ENCODE data around the gene SPA17. TPM values are rescaled to one million over a fixed set of nuclear protein-coding genes. Genes with fewer than 3 reads are reported as not detected.

The SPA17 gene
- total RNA-seq, 1 donor from 2014 or later, result 2.1 TPM

GRCh38 chr11:124732230-124732629 is 58.5 kb downstream of the SPA17 start:
- Histone ChIP-seq H3K36me3 (ENCODE audit: control insufficient read depth in 3 of 3, insufficient read depth in 3 of 3, low read length in 3 of 3) (no peaks in the 10 kb centered on the region), H3K4me1 (ENCODE audit: control insufficient read depth in 3 of 3, insufficient read depth in 3 of 3, low read length in 3 of 3) (no peaks in the 10 kb centered on the region), H3K27ac (ENCODE audit: low read depth, low read length) (no peak overlapping the region), H3K9me3 (ENCODE audit: control insufficient read depth in 3 of 3, low read length in 3 of 3) (no peaks in the 10 kb centered on the region), H3K9ac (ENCODE audit: low read depth in 1 of 3, low read length in 3 of 3) (no peak overlapping the region), H3K4me3 (ENCODE audit: low read length in 3 of 3) (no peak overlapping the region), H3K27me3 (ENCODE audit: control insufficient read depth in 3 of 3, insufficient read depth in 3 of 3, low read length in 3 of 3) (peaks cover 0 to under 1% (median 0%) of the 10 kb centered on the region in 3 donors)

GRCh38 chr11:124736736-124737135 is 63.0 kb downstream of the SPA17 start:
- Histone ChIP-seq H3K9ac (ENCODE audit: low read depth in 1 of 3, low read length in 3 of 3) (no peak overlapping the region), H3K36me3 (ENCODE audit: control insufficient read depth in 3 of 3, insufficient read depth in 3 of 3, low read length in 3 of 3) (no peaks in the 10 kb centered on the region), H3K9me3 (ENCODE audit: control insufficient read depth in 3 of 3, low read length in 3 of 3) (no peaks in the 10 kb centered on the region), H3K4me3 (ENCODE audit: low read length in 3 of 3) (no peak overlapping the region), H3K27ac (ENCODE audit: low read depth, low read length) (no peak overlapping the region), H3K27me3 (ENCODE audit: control insufficient read depth in 3 of 3, insufficient read depth in 3 of 3, low read length in 3 of 3) (peaks cover 15 to 34% (median 26%) of the 10 kb centered on the region in 3 donors), H3K4me1 (ENCODE audit: control insufficient read depth in 3 of 3, insufficient read depth in 3 of 3, low read length in 3 of 3) (peaks cover 11 to 16% (median 12%) of the 10 kb centered on the region in 3 donors)

- Histone ChIP-seq H3K4me1 (ENCODE audit: control insufficient read depth in 3 of 3, insufficient read depth in 3 of 3, low read length in 3 of 3) (peaks cover 11 to 16% (median 12%) of the 10 kb centered on the region in 3 donors), H3K9me3 (ENCODE audit: control insufficient read depth in 3 of 3, low read length in 3 of 3) (no peaks in the 10 kb centered on the region), H3K27ac (ENCODE audit: low read depth, low read length) (no peak overlapping the region), H3K9ac (ENCODE audit: low read depth in 1 of 3, low read length in 3 of 3) (no peak overlapping the region), H3K36me3 (ENCODE audit: control insufficient read depth in 3 of 3, insufficient read depth in 3 of 3, low read length in 3 of 3) (no peaks in the 10 kb centered on the region), H3K4me3 (ENCODE audit: low read length in 3 of 3) (no peak overlapping the region), H3K27me3 (ENCODE audit: control insufficient read depth in 3 of 3, insufficient read depth in 3 of 3, low read length in 3 of 3) (peaks cover 21 to 41% (median 32%) of the 10 kb centered on the region in 3 donors)
These were observed 64.1 kb downstream of the SPA17 start for GRCh38 chr11:124737638-124738305.

- Histone ChIP-seq H3K9ac (ENCODE audit: low read depth in 1 of 3, low read length in 3 of 3) (no peak overlapping the region), H3K4me1 (ENCODE audit: control insufficient read depth in 3 of 3, insufficient read depth in 3 of 3, low read length in 3 of 3) (peaks cover 11 to 16% (median 12%) of the 10 kb centered on the region in 3 donors), H3K27ac (ENCODE audit: low read depth, low read length) (no peak overlapping the region), H3K36me3 (ENCODE audit: control insufficient read depth in 3 of 3, insufficient read depth in 3 of 3, low read length in 3 of 3) (no peaks in the 10 kb centered on the region), H3K27me3 (ENCODE audit: control insufficient read depth in 3 of 3, insufficient read depth in 3 of 3, low read length in 3 of 3) (peaks cover 25 to 52% (median 37%) of the 10 kb centered on the region in 3 donors), H3K9me3 (ENCODE audit: control insufficient read depth in 3 of 3, low read length in 3 of 3) (no peaks in the 10 kb centered on the region), H3K4me3 (ENCODE audit: low read length in 3 of 3) (peak overlapping the region in 2 of 3 donors; percentile 51 to 67)
These were observed 65.2 kb downstream of the SPA17 start for GRCh38 chr11:124738713-124739478.

GRCh38 chr11:124739479-124740276 is 66.0 kb downstream of the SPA17 start, which contains the start of gene NRGN:
TSS of gene NRGN (plus strand) at chr11:124739942. CDS start at chr11:124740085, 143 bp downstream.
- Histone ChIP-seq H3K4me3 (ENCODE audit: low read length in 3 of 3) (peak within 1 kb of the TSS; percentile 51 to 67 (median 62)), H3K27me3 (ENCODE audit: control insufficient read depth in 3 of 3, insufficient read depth in 3 of 3, low read length in 3 of 3) (peaks cover 25 to 54% (median 39%) of the 10 kb centered on the region in 3 donors), H3K9ac (ENCODE audit: low read depth in 1 of 3, low read length in 3 of 3) (peak within 1 kb of the TSS in 1 of 3 donors; percentile 40), H3K4me1 (ENCODE audit: control insufficient read depth in 3 of 3, insufficient read depth in 3 of 3, low read length in 3 of 3) (peaks cover 11 to 16% (median 12%) of the 10 kb centered on the region in 3 donors), H3K36me3 (ENCODE audit: control insufficient read depth in 3 of 3, insufficient read depth in 3 of 3, low read length in 3 of 3) (no peaks in the 10 kb centered on the region), H3K27ac (ENCODE audit: low read depth, low read length) (no peak within 1 kb of the TSS), H3K9me3 (ENCODE audit: control insufficient read depth in 3 of 3, low read length in 3 of 3) (no peaks in the 10 kb centered on the region)

GRCh38 chr11:124740277-124740882 is 66.7 kb downstream of the SPA17 start:
- H3K4me3 ChIP-seq (ENCODE audit: low read length in 3 of 3), result peak overlapping the region; percentile 51 to 65 (median 62)
- H3K9ac ChIP-seq (ENCODE audit: low read depth in 1 of 3, low read length in 3 of 3), result peak overlapping the region in 1 of 3 donors; percentile 40
- H3K9me3 ChIP-seq (ENCODE audit: control insufficient read depth in 3 of 3, low read length in 3 of 3), result no peaks in the 10 kb centered on the region
- H3K4me1 ChIP-seq (ENCODE audit: control insufficient read depth in 3 of 3, insufficient read depth in 3 of 3, low read length in 3 of 3), result peaks cover 11 to 16% (median 12%) of the 10 kb centered on the region in 3 donors
- H3K27me3 ChIP-seq (ENCODE audit: control insufficient read depth in 3 of 3, insufficient read depth in 3 of 3, low read length in 3 of 3), result peaks cover 32 to 61% (median 46%) of the 10 kb centered on the region in 3 donors
- H3K36me3 ChIP-seq (ENCODE audit: control insufficient read depth in 3 of 3, insufficient read depth in 3 of 3, low read length in 3 of 3), result no peaks in the 10 kb centered on the region
- H3K27ac ChIP-seq (ENCODE audit: low read depth, low read length), result no peak overlapping the region

GRCh38 chr11:124742555-124742954 is 68.9 kb downstream of the SPA17 start:
- Histone ChIP-seq H3K9me3 (ENCODE audit: control insufficient read depth in 3 of 3, low read length in 3 of 3) (no peaks in the 10 kb centered on the region), H3K27ac (ENCODE audit: low read depth, low read length) (no peak overlapping the region), H3K4me1 (ENCODE audit: control insufficient read depth in 3 of 3, insufficient read depth in 3 of 3, low read length in 3 of 3) (peaks cover 24 to 27% (median 27%) of the 10 kb centered on the region in 3 donors), H3K36me3 (ENCODE audit: control insufficient read depth in 3 of 3, insufficient read depth in 3 of 3, low read length in 3 of 3) (no peaks in the 10 kb centered on the region), H3K9ac (ENCODE audit: low read depth in 1 of 3, low read length in 3 of 3) (no peak overlapping the region), H3K27me3 (ENCODE audit: control insufficient read depth in 3 of 3, insufficient read depth in 3 of 3, low read length in 3 of 3) (peaks cover 45 to 77% (median 58%) of the 10 kb centered on the region in 3 donors), H3K4me3 (ENCODE audit: low read length in 3 of 3) (no peak overlapping the region)

GRCh38 chr11:124743050-124743449 is 69.3 kb downstream of the SPA17 start:
- Histone ChIP-seq H3K27ac (ENCODE audit: low read depth, low read length) (no peak overlapping the region), H3K36me3 (ENCODE audit: control insufficient read depth in 3 of 3, insufficient read depth in 3 of 3, low read length in 3 of 3) (no peaks in the 10 kb centered on the region), H3K27me3 (ENCODE audit: control insufficient read depth in 3 of 3, insufficient read depth in 3 of 3, low read length in 3 of 3) (peaks cover 43 to 78% (median 54%) of the 10 kb centered on the region in 3 donors), H3K9ac (ENCODE audit: low read depth in 1 of 3, low read length in 3 of 3) (no peak overlapping the region), H3K4me1 (ENCODE audit: control insufficient read depth in 3 of 3, insufficient read depth in 3 of 3, low read length in 3 of 3) (peaks cover 24 to 27% (median 27%) of the 10 kb centered on the region in 3 donors), H3K9me3 (ENCODE audit: control insufficient read depth in 3 of 3, low read length in 3 of 3) (no peaks in the 10 kb centered on the region), H3K4me3 (ENCODE audit: low read length in 3 of 3) (no peak overlapping the region)

- H3K27ac ChIP-seq (ENCODE audit: low read depth, low read length), result no peak overlapping the region
- peak overlapping the region in 1 of 3 donors; percentile 13 for H3K4me3 ChIP-seq (ENCODE audit: low read length in 3 of 3)
- H3K4me1 ChIP-seq (ENCODE audit: control insufficient read depth in 3 of 3, insufficient read depth in 3 of 3, low read length in 3 of 3), result peaks cover 24 to 26% (median 24%) of the 10 kb centered on the region in 3 donors
- peaks cover 46 to 70% (median 63%) of the 10 kb centered on the region in 3 donors for H3K27me3 ChIP-seq (ENCODE audit: control insufficient read depth in 3 of 3, insufficient read depth in 3 of 3, low read length in 3 of 3)
- H3K36me3 ChIP-seq (ENCODE audit: control insufficient read depth in 3 of 3, insufficient read depth in 3 of 3, low read length in 3 of 3), result no peaks in the 10 kb centered on the region
- no peak overlapping the region for H3K9ac ChIP-seq (ENCODE audit: low read depth in 1 of 3, low read length in 3 of 3)
- no peaks in the 10 kb centered on the region for H3K9me3 ChIP-seq (ENCODE audit: control insufficient read depth in 3 of 3, low read length in 3 of 3)
These were observed 71.6 kb downstream of the SPA17 start for GRCh38 chr11:124745270-124745834.
